ENCODE measurements around the gene CEMIP.

DNA sequence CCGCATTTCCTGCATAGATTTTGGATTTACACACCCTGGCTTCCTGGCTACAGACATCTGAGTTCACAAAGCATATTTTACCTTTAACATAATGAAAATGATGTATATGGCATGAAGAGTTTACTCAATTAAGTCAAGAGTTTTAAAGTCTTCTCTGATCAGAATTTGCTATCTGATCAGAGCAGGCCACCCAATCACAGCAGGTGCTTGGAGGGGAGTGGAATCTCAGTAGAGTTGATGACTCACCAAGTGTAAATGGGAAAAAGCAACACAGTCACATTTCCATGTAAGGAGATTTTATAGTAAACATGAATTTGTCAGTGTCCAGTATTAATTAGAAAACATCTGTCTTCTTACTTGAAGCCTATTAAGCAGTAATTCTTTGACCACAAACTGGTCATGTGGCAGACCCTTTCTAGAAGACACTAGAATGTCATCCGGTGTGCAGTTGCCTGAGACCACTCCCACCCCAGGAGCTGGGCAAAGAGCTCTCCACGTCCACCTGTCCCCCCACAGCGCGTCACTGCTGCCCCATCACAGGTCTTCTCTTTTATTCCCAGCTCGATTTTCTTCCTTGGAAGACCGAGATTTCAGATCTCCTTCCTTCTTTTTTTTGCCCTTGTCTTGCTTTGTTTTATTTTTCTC, 199.6 kb downstream of the CEMIP start:
- TF ChIP-seq, protein P1, sequence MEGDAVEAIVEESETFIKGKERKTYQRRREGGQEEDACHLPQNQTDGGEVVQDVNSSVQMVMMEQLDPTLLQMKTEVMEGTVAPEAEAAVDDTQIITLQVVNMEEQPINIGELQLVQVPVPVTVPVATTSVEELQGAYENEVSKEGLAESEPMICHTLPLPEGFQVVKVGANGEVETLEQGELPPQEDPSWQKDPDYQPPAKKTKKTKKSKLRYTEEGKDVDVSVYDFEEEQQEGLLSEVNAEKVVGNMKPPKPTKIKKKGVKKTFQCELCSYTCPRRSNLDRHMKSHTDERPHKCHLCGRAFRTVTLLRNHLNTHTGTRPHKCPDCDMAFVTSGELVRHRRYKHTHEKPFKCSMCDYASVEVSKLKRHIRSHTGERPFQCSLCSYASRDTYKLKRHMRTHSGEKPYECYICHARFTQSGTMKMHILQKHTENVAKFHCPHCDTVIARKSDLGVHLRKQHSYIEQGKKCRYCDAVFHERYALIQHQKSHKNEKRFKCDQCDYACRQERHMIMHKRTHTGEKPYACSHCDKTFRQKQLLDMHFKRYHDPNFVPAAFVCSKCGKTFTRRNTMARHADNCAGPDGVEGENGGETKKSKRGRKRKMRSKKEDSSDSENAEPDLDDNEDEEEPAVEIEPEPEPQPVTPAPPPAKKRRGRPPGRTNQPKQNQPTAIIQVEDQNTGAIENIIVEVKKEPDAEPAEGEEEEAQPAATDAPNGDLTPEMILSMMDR (IDR thresholded peaks at IDR 0.05) = no peak
- no peak for TF ChIP-seq POLR2A (IDR thresholded peaks at IDR 0.05)
